Thyroid gland (tissue), 4 donors: ENCODE data around the gene CLMP.

Experiments used
- POLR2A ChIP-seq, 2 donors: fragments of 450-650 bp; IDR thresholded peaks; one replicate each; pipeline ENCODE4 v1.6.1; 2017; ENCODE audit warnings: antibody characterized with exemption in 2 of 2, mild to moderate bottlenecking in 2 of 2, moderate library complexity in 1 of 2
- TF ChIP-seq, protein P1 (sequence below), 6 experiments: fragments of 200-600 bp in 3 of 6; fragments of 450-650 bp in 3 of 6; sonication (generic) in 3 of 6; IDR thresholded peaks; one replicate each; pipeline ENCODE4 v1.5.1; 2016 to 2019; ENCODE audit warnings: antibody characterized with exemption in 6 of 6, mild to moderate bottlenecking in 2 of 6, inconsistent platforms in 1 of 6, moderate library complexity in 1 of 6

DNA sequence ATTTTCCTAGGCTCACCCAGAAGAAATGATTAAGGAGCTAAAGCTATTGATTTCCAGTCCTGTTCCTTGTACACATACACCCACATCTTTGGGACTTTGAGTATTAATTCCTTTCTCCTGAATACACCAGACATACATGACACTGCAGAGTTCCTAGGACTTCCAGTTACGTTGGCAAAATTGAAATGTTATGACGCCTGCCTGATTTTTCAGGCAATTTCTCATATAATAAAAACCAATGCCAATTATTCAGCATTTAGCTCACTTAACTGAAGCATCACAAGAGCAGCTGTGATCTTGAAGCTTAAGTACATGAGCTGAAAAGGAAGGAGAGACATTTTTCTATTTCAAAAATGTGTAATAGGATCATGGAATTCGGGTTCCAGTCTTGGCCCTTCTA lies 4.5 kb downstream of the CLMP start:
- TF ChIP-seq, protein P1, sequence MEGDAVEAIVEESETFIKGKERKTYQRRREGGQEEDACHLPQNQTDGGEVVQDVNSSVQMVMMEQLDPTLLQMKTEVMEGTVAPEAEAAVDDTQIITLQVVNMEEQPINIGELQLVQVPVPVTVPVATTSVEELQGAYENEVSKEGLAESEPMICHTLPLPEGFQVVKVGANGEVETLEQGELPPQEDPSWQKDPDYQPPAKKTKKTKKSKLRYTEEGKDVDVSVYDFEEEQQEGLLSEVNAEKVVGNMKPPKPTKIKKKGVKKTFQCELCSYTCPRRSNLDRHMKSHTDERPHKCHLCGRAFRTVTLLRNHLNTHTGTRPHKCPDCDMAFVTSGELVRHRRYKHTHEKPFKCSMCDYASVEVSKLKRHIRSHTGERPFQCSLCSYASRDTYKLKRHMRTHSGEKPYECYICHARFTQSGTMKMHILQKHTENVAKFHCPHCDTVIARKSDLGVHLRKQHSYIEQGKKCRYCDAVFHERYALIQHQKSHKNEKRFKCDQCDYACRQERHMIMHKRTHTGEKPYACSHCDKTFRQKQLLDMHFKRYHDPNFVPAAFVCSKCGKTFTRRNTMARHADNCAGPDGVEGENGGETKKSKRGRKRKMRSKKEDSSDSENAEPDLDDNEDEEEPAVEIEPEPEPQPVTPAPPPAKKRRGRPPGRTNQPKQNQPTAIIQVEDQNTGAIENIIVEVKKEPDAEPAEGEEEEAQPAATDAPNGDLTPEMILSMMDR (IDR thresholded peaks at IDR 0.05), result no peak
- no peak for TF ChIP-seq POLR2A (IDR thresholded peaks at IDR 0.05)
